Astrocyte (in vitro differentiated cells and primary cell): ENCODE measurements around the gene MPC1.

Experiments
- CTCF ChIP-seq: IDR thresholded peaks from 2 replicates; pipeline ENCODE4 v1.5.1; 2011; ENCODE audit warnings: low read depth, mild to moderate bottlenecking, inconsistent platforms, low read length, moderate library complexity; ENCODE audit not compliant: insufficient read depth
- EZH2 ChIP-seq: IDR thresholded peaks from 2 replicates; pipeline ENCODE4 v1.6.1; 2012; ENCODE audit warnings: mild to moderate bottlenecking, low read length, inconsistent platforms; ENCODE audit not compliant: insufficient read depth

GRCh38 chr6:166406197-166406596 is 23.5 kb upstream of the MPC1 start:
- TF ChIP-seq CTCF = no peak
- no peak for TF ChIP-seq EZH2
